Left hindlimb (tissue), 1 donor: Measurements from ENCODE around the gene PMPCA.
A peak's percentile ranks its signal among the peaks of the same experiment; 100 is the strongest.

Source experiments
- DNase-seq: peaks from one replicate; pipeline ENCODE4 v3.0.0-alpha.2; 2018

Gene PMPCA

GRCh38 chr9:136438548-136439480, 28.4 kb downstream of the PMPCA start:
- DNase-seq = no peak

- DNase-seq = peak; percentile 82
These were observed 29.3 kb downstream of the PMPCA start, which contains the start of gene INPP5E for GRCh38 chr9:136439481-136440408. Gene INPP5E (minus strand): TSS chr9:136439845. CDS start chr9:136439419, 426 bp downstream.

- DNase-seq = no peak
These were observed 30.8 kb downstream of the PMPCA start for GRCh38 chr9:136441191-136441680.

- no peak for DNase-seq
These were observed 31.3 kb downstream of the PMPCA start for GRCh38 chr9:136441681-136442245.

GRCh38 chr9:136442265-136442664, 31.8 kb downstream of the PMPCA start:
- DNase-seq = no peak

GRCh38 chr9:136443087-136443486, 32.6 kb downstream of the PMPCA start:
- no peak for DNase-seq

GRCh38 chr9:136443687-136444086, 33.2 kb downstream of the PMPCA start:
- no peak for DNase-seq

- no peak for DNase-seq
These were observed 33.6 kb downstream of the PMPCA start for GRCh38 chr9:136444102-136444501.

- no peak for DNase-seq
These were observed 35.3 kb downstream of the PMPCA start for GRCh38 chr9:136445799-136446198.

- no peak for DNase-seq
These were observed 36.8 kb downstream of the PMPCA start for GRCh38 chr9:136447173-136447778.

GRCh38 chr9:136448655-136449054, 38.2 kb downstream of the PMPCA start:
- DNase-seq = no peak

- no peak for DNase-seq
These were observed 40.9 kb downstream of the PMPCA start for GRCh38 chr9:136451221-136451877.

GRCh38 chr9:136453326-136453725, 42.9 kb downstream of the PMPCA start:
- no peak for DNase-seq

- no peak for DNase-seq
These were observed 43.8 kb downstream of the PMPCA start for GRCh38 chr9:136454026-136454796.

- no peak for DNase-seq
These were observed 44.9 kb downstream of the PMPCA start for GRCh38 chr9:136455043-136456002.

- DNase-seq = no peak
These were observed 45.8 kb downstream of the PMPCA start for GRCh38 chr9:136456258-136456657.

- no peak for DNase-seq
These were observed 46.9 kb downstream of the PMPCA start for GRCh38 chr9:136457326-136457725.

- no peak for DNase-seq
These were observed 49.0 kb downstream of the PMPCA start for GRCh38 chr9:136459425-136459824.

GRCh38 chr9:136460772-136461325, 50.4 kb downstream of the PMPCA start:
- no peak for DNase-seq

GRCh38 chr9:136462664-136463063, 52.2 kb downstream of the PMPCA start:
- no peak for DNase-seq
